NCI-H128 (cell line): ENCODE measurements around the gene NBL1.

Experiments
- DNase-seq: peaks from one replicate; lab custom pipeline; 2025; ENCODE audit not compliant: unreplicated experiment; lab: John Stamatoyannopoulos, UW

The NBL1 gene

GRCh38 chr1:19665496-19666465 lies 21.7 kb downstream of the NBL1 start:
- no peak for DNase-seq

DNA sequence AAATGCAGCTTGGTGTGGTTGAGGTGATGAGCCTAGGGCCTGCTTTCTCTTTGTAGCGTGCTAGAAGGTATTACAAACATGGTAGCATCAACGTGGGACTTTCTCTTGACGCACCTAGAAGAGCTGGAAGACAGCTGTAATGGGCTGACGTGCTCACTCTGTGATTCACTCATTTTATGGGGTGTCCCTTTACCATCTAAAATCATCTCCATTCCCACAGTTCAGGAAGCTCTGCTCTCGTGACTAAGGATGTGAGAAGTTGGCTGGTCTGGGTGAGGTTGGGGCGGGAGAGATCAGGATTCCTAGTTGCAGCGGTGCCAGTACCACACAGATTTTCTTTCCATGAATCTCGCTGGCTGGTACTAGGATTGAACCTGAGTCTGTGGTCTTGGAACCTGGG lies 24.8 kb downstream of the NBL1 start:
- DNase-seq = no peak

GRCh38 chr1:19670787-19671186 lies 26.7 kb downstream of the NBL1 start:
- no peak for DNase-seq

DNA sequence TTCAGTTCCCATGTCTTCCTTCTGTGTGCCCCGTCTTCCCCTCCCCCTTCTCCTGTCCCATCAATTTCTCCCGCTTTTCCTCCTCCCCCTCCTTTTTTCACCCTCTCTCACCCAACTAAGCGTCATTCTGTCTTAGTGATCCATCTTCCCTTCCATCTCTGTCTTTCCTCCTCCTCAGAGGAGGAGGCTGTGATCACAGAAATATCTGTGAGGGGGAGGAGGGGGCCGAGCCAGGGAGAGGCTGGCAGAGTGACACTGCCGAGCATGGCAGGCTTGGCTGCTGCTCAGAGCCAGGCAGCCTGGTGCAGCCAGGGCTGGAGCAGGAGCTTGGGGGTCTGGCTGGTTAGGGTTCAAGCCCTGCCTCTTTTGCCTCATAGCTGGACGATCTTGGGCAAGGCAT lies 28.1 kb downstream of the NBL1 start:
- no peak for DNase-seq

GRCh38 chr1:19675797-19676196 lies 31.7 kb downstream of the NBL1 start:
- DNase-seq = no peak

- no peak for DNase-seq
Measured at GRCh38 chr1:19676438-19676922, 32.4 kb downstream of the NBL1 start.

GRCh38 chr1:19678493-19678892 lies 34.4 kb downstream of the NBL1 start:
- no peak for DNase-seq

- DNase-seq = no peak
Measured at GRCh38 chr1:19678931-19679453, 34.9 kb downstream of the NBL1 start.

DNA sequence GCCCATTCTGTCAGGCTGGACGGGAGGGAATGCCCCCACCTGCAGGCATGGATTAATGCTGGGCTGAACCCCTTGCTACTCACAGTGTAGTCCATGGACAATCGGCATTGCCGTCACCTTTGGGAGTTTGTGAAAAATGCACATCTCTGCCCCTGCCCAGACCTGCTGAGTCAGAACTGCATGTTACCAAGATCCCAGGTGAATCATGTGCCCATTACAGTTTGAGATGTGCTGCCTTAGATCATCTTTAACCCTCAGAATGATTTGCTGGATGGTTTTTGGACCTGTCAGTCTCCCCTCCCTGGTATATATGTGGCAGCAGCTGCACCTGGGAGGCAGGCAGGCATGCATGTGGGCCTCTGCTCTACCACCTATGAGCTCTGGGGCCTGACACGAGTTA lies 35.6 kb downstream of the NBL1 start:
- DNase-seq = no peak

GRCh38 chr1:19680644-19681043 lies 36.5 kb downstream of the NBL1 start:
- DNase-seq = no peak

- DNase-seq = no peak
Measured at GRCh38 chr1:19682257-19682656, 38.1 kb downstream of the NBL1 start.

DNA sequence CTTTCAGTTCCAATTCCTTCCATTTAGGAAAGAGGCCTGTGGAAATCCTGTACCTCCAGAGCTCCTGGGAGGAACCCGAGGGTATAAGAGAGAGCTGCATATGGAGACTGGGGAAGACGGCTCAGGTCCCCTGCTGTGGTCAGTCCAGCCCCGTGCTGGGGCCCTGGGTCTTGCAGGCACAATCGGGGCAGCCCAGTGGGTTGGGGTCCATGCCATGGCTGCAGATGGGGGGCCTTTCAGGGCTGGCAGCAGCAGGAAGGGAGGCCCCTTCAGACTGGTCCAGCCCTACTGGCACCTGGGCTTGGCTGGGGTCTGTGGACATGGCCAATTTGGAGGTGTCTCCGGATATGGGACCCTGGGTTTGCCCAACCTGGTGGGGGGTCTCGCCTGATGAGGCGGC lies 38.8 kb downstream of the NBL1 start:
- no peak for DNase-seq

GRCh38 chr1:19683351-19683750 lies 39.2 kb downstream of the NBL1 start:
- no peak for DNase-seq

DNA sequence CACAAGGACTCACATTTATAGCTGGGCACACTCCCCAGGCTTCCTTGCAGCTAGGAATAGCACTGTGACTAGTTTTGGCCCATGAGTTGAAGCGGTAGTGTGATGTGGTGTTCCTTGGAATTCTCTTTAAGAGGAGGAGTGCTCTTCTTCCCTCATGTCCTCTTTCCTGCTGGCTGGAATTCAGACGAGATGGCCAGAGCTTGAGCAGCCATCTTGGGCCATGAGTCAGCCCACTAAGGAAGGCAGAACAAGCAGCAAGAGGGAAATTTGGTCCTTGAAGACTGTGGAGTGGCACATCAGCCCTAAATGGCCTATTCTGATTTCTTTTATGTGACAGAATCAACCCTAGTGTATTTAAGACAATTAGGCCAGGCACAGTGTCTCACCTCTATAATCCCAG lies 40.6 kb downstream of the NBL1 start:
- no peak for DNase-seq

DNA sequence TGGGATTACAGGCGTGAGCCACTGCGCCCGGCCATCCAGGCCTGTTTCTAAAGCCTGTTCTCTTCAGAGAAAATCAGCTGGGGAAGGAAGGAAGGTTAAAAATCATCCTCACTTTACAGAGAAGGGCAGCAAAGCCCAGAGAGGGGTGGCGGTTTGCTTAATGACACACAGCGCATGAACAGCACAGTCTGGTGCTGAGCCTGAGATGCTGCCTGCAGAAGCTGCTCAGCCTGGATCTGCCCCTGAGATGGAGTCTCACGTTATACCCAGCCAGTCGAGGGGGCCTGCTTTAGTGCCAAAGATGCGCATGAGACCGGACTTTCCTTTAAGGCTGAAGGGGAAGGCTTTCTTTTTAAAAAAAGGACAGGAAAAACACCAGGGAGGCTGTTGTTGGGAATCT lies 41.9 kb downstream of the NBL1 start:
- no peak for DNase-seq

GRCh38 chr1:19687414-19687813 lies 43.3 kb downstream of the NBL1 start:
- DNase-seq = no peak

DNA sequence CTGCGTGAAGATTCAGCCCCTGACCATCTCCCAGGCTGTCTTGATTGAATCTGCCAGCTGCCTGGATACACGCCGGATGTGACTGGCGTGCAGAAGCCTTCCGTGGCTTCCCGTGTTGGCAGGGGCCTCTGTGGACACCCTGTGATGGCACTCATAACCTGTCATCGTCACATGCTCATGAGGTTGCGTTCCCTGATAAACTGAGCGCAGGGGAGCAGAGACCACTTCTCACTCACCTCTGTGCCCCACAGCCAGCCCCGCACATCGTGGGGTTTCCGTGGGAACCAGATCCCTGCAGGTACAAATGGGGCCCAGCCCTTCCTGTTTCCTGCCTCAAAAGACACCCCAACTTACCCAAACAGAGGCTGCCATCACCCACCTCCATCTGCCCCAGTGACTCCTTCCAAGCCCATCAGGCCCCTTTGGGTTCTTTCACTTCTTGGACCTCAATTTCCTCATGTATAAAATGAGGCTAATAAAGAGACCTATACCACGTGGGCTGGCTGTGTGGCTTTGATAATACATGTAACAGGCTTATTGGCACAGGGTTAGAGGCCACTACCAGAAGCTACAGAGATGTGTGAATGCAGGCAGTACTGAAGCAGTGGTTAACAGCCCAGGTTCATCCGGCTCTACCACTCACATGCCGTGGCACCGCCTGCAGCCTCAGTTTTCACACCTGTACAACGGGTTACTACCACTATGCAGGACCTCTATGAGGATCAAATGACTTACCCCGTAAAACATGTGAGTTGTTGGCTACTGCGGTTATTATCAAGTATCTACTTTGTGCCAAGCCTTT lies 44.1 kb downstream of the NBL1 start:
- no peak for DNase-seq

- DNase-seq = no peak
Measured at GRCh38 chr1:19689085-19689757, 45.1 kb downstream of the NBL1 start.

DNA sequence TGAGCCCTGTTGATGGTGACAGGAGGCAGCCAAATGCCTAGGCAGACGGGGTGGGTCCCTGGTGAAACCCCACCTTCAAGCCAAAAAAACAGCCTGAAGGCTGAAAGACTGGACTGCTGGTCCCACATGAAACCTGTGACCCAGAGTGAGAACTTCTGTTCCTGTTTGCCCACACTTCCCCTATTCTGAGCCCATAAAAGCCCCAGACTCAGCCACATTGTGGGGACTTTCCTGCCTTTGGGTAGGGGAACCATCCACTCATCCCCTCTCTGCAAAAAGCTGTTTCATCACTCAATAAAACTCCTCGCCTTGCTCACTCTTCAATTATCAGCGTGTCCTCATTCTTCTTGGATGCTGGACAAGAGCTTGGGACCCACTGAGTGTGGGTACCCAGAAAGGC lies 45.7 kb downstream of the NBL1 start:
- DNase-seq = no peak

DNA sequence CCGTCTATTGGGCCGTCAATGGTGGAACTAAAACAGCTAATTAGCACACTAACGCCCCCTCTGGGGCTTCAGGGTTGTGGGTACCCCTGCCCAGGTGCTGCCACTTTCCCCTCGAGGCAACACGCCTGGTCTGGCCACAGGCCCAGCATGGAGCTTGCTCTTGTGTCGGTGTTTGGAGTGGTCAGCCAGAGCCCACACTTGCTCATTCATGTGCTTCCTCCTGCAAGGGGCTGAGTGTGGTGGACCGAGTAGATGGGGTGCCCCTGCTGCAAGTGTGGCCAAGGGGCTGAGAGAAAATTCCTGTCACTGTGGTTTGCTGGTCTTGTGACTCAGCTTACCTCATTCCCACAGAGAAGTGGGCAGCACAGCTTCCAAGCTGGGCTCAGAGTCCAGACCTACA lies 46.2 kb downstream of the NBL1 start:
- DNase-seq = no peak

- no peak for DNase-seq
Measured at GRCh38 chr1:19694298-19694697, 50.2 kb downstream of the NBL1 start.
